ENCODE results near the gene ASB1.
"Not testable (repeated sequence)": the region's sequence is repeated elsewhere in the genome, so short reads cannot be mapped to it uniquely, and the experiment has no call there.

ASB1 gene

DNA sequence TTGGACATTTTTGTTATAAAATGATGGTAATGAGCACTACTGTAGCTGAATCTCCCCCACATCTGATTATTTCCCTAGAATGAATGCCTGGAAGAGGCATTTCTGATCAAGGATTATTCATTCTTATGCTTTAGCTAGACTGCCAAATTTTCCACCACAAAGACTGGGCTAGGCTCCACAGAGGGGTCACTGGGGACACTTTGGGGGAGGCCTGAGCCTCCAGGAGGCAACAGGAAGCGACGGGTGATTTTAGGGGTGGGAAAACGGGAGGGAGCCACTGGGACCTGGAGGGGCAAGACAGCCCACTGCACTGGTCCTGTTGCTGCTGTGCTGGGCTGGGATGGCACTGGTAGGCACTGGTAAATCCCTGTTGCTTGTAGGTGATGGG is 2.4 kb upstream of the ASB1 start:
- no peak for DNase-seq

DNA sequence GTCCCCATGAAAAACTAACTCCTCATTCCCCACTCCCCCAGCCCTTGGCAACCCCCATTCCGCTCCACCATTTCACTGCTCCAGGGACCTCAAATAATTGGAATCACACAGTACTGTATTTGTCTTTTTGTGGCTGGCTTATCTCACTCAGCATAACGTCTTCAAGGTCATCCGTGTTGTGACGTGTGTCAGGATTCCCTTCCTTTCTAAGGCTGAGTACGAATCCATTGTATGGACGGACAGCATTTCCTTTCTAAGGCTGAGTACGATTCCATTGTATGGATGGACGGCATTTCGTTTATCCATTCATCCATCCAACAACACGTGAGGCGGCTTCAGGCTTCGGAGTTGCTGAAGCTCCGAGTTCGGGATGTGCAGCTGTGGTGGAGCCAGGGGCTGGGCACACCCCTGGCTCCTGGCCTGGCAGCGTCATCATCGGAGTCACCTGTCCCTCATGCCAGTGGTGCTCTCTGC is 1.2 kb upstream of the ASB1 start:
- no peak for DNase-seq

DNA sequence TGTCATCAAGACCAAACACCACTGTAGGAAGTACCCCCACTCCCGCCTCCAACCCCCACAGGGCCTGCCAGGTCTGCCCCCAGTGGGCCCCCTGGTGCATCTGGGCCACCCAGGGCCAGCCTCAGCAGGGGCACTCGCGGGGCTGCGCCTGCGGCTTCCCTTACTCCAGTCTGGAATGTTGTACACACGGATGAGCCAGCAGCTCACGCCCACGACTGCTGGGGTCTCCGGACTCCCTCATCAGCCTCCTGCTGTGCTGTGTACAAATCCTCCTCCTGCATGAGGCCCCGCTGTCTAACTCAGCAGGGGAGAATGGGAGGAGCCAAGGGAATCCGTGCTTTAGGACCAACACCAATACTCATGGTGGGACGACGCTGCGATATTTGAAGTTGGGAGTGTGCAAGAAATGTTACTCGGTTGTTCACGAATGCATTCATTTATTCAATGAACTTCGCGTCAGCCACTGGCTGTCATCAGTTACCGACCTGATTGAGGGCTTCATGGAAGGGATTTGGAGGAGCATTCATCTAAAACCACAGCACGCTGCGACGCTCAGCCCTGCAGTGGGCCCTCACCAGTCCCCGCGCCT is 654 bp upstream of the ASB1 start:
- peak; percentile 19 for DNase-seq

DNA sequence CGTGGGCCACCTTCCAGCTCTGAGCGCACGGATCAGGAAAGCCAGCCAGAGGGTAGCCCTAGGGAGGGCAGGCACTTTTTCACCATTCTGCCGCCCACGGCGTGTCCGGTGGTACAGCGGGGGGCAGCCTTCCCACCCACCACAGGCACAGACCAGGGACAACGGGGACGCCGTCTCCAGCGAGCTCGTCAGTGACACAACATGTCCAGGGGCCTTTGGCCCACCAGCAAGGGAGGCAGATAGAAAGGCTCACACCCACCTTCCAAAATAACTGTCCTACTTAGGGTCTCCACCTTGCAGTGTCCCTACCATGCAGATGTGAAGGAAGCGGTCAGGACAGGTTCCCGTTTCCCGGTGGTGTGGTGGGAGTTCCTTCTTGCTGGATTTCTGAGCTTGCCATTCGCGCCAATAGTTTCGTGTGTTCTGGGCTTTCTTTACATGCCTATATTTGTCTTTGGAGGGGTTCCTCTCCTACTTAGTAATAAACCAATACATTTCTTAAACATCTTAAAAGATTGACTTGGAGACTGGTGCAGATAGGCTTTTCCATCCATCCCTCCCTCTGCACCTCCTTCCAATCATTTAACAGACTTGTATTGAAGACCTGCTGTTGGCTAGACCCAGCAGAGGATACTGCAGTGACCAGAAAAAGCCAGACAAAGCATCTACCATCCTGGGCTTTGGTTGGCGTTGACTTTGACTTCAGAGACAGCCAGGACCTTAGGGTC is 872 bp downstream of the ASB1 start:
- DNase-seq: no peak

GRCh38 chr2:238428866-238429265 is 2.1 kb downstream of the ASB1 start:
- no peak for DNase-seq

GRCh38 chr2:238430781-238431180 is 4.1 kb downstream of the ASB1 start:
- no peak for DNase-seq

DNA sequence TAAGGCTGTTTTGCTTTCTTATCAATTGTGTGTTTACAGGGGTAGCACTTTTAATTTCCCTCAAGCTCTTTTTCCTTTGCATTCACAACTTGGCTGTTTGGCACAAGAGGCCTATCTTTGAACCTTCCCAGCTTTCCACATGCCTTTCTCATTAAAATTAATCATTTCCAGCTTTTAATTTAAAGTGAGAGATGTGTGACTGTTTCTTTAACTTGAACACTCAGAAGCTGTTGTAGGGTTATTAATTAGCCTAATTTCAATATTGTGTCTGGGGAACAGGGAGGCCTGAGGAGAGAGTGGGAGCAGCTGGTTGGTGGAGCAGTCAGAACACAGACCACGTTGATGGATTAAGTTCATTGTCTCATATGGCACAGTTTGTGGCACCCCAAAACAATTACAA is 4.7 kb downstream of the ASB1 start:
- DNase-seq: no peak

DNA sequence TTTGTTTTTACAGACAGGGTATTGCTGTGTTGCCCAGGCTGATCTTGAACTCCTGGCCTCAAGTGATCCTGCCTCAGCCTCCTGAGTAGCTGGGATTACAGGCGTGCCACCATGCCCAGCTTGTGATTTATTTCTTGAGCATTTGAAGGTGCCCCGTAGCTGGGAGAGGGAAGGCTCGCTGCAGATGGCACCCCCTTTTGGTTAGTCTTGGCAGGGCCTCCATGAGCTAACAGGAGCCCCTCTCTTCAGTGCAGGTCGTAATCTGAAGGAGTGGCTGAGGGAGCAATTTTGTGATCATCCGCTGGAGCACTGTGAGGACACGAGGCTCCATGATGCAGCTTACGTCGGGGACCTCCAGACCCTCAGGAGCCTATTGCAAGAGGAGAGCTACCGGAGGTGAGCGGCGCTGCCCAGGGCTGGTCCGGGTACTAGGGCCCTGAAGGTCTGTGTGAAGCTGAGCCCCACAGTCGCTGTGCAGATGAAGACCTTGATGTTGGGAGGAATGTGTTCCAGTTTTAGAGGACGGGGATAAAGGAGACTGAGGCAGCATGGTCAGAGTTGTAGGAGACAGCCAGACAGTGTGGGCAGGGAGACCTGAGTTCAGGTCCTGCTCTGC is 6.7 kb downstream of the ASB1 start:
- DNase-seq: no peak

- no peak for DNase-seq
Measured at GRCh38 chr2:238433941-238434845, 7.5 kb downstream of the ASB1 start.

DNA sequence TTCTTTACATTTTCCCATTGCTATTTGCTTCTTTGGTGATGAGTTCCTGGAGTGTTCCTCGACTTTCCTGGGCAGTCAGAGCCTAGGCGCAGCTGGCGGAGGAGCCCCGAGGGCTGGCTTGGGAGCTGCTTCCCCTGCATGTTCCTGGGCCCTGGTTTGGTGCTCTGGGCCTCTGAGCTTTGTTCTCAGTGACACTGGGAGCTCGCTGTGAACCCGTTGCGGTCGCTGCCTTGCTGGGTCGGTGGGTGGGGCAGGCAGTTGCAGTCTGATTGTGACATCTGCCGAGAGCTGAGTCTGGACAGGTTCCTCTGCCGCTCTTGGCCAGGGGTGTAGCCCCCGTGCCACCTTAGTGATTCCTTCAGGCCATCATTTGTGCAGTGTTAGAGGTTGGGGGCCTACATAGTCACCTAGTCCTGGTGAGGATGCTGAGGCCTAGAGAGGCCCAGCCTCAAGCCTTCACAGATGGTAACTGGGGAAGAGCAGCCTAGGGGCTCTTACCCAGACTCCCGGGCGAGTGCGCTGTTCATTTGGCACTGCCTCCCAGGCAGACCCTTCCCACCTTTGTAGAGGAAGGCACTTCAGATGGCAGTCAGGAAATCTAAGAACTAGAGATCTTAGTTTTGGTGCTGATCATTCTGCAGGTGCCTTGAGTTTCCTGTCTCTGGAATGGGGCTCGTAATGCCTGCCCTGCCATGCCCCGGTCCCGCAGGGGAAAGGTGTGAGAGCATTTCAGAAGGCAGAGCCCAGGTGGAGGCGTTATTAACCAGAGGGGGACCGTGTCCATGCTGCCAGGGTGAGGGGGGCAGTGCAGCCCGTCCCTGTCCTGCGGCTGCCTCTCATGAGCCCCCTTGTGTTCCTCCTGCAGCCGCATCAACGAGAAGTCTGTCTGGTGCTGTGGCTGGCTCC is 8.4 kb downstream of the ASB1 start:
- no peak for DNase-seq

GRCh38 chr2:238435752-238436096 is 9.0 kb downstream of the ASB1 start:
- DNase-seq: no peak

DNA sequence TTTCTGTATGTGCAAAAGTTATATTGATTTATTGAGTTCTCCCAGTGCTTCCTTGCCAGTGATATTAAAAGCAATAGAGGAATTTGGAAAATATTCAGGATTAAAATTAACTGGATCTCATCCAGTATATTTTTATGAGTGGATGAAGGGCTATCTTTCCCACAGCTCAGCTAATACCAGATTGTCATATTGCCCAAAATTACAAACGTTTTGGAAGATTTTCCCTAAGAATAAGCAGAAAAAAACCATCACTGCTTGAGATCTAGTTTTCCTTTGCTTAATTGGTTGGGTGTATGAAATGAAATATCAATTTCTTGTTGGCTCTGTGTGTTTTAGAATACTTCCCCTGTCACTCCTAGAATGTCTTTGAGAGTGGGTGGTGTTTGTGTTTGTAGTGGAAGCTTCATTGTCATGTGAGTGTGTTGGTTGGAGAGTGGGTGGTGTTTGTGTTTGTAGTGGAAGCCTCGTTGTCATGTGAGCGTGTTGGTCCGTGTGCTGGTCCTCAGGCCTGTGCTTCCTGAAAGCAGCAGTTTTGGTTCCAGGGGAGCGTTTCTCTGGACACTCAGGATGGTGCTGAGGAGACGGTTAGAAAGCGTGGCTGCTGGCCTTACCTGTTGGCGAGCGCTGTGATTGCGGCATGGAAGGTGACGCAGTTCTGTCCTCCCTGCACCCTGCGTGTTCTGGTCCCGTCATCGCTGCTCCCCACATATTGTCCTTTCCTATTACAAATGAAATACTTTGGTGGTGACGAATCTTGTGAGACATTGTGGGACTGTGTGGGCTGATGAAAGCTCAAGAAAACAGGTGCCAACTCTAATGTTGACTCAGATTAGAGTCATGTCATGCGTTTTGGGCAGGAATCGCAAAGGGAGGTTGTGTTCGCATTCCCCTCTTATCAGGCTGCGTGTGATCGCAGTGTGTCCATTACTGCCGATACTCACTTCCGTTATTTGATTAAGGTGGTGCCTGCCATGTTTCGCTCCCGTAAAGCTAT is 12.4 kb downstream of the ASB1 start:
- no peak for DNase-seq

DNA sequence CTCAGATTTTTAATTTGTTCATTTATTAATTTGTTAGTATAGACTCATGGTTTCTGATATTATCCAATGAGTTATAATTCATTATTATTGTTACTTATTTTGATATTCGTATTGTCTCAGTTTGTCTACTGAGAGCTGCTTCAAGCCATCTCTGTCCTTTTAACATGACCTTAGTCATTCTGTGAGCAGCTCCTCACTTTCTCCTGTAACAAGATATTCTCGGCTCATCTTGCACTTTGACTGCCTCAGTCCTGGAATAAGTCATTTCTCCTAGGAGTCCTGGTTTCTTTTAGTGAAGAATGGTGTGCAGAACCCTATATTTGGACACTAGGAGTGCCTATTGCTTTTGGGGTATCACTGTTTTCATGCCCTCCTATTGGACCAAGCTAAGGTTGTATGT is 13.2 kb downstream of the ASB1 start:
- DNase-seq: no peak

DNA sequence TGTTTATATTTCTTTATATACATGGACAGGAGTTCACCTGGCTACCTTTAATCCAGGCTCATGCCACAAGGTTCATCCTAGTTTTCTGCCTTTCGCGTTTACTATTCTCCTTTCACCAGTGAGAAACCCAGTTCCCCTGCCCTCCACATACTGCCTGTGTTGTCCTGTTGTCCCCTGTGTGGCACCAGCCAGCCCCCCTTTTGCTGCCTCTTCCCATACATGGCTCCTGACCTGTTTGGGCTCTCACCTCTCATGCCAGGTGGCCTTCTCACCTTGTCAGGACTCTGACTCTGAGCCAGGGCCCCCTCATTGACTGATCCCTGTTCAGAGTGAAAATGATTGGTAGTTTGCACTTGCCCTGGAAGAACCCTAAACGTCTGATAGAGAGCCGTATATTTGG is 13.6 kb downstream of the ASB1 start:
- no peak for DNase-seq

- no peak for DNase-seq
Measured at GRCh38 chr2:238440767-238441166, 14.0 kb downstream of the ASB1 start.

GRCh38 chr2:238441262-238442114 is 14.8 kb downstream of the ASB1 start:
- DNase-seq: no peak

GRCh38 chr2:238442257-238442656 is 15.5 kb downstream of the ASB1 start:
- not testable (repeated sequence) for DNase-seq

- no peak for DNase-seq
Measured at GRCh38 chr2:238444242-238444641, 17.5 kb downstream of the ASB1 start.

DNA sequence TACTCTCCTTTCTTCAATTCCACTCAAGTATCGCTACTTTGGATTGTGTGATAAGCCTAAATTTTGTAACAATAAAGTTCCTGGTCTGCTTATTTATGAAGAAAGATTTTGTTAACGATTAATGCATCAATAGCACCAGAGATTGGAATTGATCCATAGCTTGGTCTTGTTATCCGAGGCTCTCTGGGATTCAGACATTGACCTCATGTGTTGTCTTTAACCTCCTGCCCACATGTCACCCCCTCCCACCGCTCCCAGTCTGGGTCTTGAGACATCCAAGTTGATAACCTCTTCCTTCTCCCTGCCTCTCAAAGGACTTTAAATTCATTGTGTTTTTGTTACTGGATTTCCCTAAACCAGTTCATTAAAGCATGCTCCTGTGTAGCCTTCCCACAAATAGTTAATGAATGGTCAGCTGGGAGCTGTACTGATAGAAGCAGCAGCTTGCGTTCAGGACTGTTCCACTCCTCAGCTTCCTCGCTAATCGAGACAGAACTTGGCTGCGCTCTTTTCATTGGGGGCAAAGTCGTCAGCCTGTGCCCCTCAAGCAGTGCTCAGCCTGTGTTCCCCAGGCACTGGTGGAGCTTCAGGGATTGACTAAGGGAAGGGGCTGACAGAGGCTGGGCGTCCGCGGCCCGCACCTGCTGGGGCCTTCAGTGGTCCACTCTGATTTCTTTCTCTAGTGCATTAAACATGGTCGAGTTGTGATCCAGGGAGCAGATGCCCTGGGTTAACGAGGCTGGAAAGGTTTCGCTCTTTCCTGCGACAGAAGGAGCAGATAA is 18.9 kb downstream of the ASB1 start:
- DNase-seq: no peak
